HG03565 (cell line): ENCODE measurements around the gene CHAD.
"Not testable (repeated sequence)": the region's sequence is repeated elsewhere in the genome, so short reads cannot be mapped to it uniquely, and the experiment has no call there.

Experiments used
- ATAC-seq: cut with Tn5 transposase; IDR thresholded peaks from one replicate; pipeline ENCODE4 v1.9.1; 2021; ENCODE audit warnings: mild to moderate bottlenecking, moderate library complexity; ENCODE audit not compliant: unreplicated experiment

The CHAD gene

GRCh38 chr17:50475775-50476544 lies 7.3 kb upstream of the CHAD start:
- not testable (repeated sequence) for ATAC-seq

- no peak for ATAC-seq
Observed at GRCh38 chr17:50475362-50475761, 6.7 kb upstream of the CHAD start.

GRCh38 chr17:50474523-50474922 lies 5.8 kb upstream of the CHAD start:
- no peak for ATAC-seq

GRCh38 chr17:50473901-50474300 lies 5.2 kb upstream of the CHAD start:
- no peak for ATAC-seq

GRCh38 chr17:50472761-50473161 lies 4.1 kb upstream of the CHAD start:
- not testable (repeated sequence) for ATAC-seq

- ATAC-seq = no peak
Observed at GRCh38 chr17:50472286-50472685, 3.6 kb upstream of the CHAD start.

- ATAC-seq = no peak
Observed at GRCh38 chr17:50471009-50471905, 2.6 kb upstream of the CHAD start.

GRCh38 chr17:50470426-50470825 lies 1.7 kb upstream of the CHAD start:
- no peak for ATAC-seq

GRCh38 chr17:50469671-50470305 lies 1.1 kb upstream of the CHAD start:
- no peak for ATAC-seq

- no peak for ATAC-seq
Observed at GRCh38 chr17:50469208-50469605, 527 bp upstream of the CHAD start.

GRCh38 chr17:50467855-50468303 lies 801 bp downstream of the CHAD start:
- ATAC-seq = no peak

GRCh38 chr17:50467114-50467854 lies 1.4 kb downstream of the CHAD start:
- ATAC-seq = no peak

- ATAC-seq = no peak
Observed at GRCh38 chr17:50466371-50467113, 2.1 kb downstream of the CHAD start.

- ATAC-seq = no peak
Observed at GRCh38 chr17:50465635-50466034, 3.0 kb downstream of the CHAD start.

- ATAC-seq = no peak
Observed at GRCh38 chr17:50465171-50465570, 3.5 kb downstream of the CHAD start.

- ATAC-seq = no peak
Observed at GRCh38 chr17:50464736-50465135, 3.9 kb downstream of the CHAD start.

- no peak for ATAC-seq
Observed at GRCh38 chr17:50464121-50464520, 4.6 kb downstream of the CHAD start.

GRCh38 chr17:50462446-50462845 lies 6.2 kb downstream of the CHAD start:
- ATAC-seq = no peak

GRCh38 chr17:50461550-50462132 lies 7.0 kb downstream of the CHAD start:
- ATAC-seq = no peak
